H1 (cell line): ENCODE results near the gene CLDN25.

Source experiments
- EZH2 ChIP-seq: fragments of 200-600 bp; sonication (generic); IDR thresholded peaks from 2 replicates; pipeline ENCODE4 v1.7.1; 2012; ENCODE audit warnings: low read depth, mild to moderate bottlenecking, moderate library complexity, low read length, inconsistent platforms; ENCODE audit not compliant: severe bottlenecking
- POLR2A ChIP-seq, 2 experiments: IDR thresholded peaks; 1 replicate in 1 of 2; 2 replicates in 1 of 2; pipeline ENCODE4 v1.6.1; 2011; ENCODE audit warnings: low read depth in 2 of 2, low read length in 2 of 2, mild to moderate bottlenecking in 2 of 2; ENCODE audit errors: control extremely low read depth in 1 of 2
- RNF2 ChIP-seq: fragments of 200-900, 300-1000 bp; sonication (generic); IDR thresholded peaks from 2 replicates; pipeline ENCODE4 v1.7.1; 2016; ENCODE audit warnings: borderline replicate concordance, low read depth, mild to moderate bottlenecking, antibody characterized with exemption, low read length; ENCODE audit not compliant: poor library complexity, severe bottlenecking; ENCODE audit errors: missing control alignments
- TCF12 ChIP-seq: IDR thresholded peaks from 2 replicates; pipeline ENCODE4 v1.6.1; 2011; ENCODE audit warnings: low read depth, mild to moderate bottlenecking, low read length
- TF ChIP-seq, protein P1 (sequence below), 3 experiments: IDR thresholded peaks; 1 replicate in 2 of 3; 2 replicates in 1 of 3; pipeline versions ENCODE4 v1.5.1 to v1.6.1; 2011; ENCODE audit warnings: low read length in 3 of 3, mild to moderate bottlenecking in 3 of 3, inconsistent platforms in 2 of 3, low read depth in 1 of 3, moderate library complexity in 1 of 3; ENCODE audit not compliant: insufficient read depth in 1 of 3; ENCODE audit errors: control extremely low read depth in 1 of 3

GRCh38 chr11:113778111-113778910, 1.3 kb upstream of the CLDN25 start:
- TF ChIP-seq, protein P1, sequence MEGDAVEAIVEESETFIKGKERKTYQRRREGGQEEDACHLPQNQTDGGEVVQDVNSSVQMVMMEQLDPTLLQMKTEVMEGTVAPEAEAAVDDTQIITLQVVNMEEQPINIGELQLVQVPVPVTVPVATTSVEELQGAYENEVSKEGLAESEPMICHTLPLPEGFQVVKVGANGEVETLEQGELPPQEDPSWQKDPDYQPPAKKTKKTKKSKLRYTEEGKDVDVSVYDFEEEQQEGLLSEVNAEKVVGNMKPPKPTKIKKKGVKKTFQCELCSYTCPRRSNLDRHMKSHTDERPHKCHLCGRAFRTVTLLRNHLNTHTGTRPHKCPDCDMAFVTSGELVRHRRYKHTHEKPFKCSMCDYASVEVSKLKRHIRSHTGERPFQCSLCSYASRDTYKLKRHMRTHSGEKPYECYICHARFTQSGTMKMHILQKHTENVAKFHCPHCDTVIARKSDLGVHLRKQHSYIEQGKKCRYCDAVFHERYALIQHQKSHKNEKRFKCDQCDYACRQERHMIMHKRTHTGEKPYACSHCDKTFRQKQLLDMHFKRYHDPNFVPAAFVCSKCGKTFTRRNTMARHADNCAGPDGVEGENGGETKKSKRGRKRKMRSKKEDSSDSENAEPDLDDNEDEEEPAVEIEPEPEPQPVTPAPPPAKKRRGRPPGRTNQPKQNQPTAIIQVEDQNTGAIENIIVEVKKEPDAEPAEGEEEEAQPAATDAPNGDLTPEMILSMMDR (IDR thresholded peaks at IDR 0.05; ENCODE audit: control extremely low read depth in 1 of 3, insufficient read depth in 1 of 3, low read depth in 1 of 3, low read length in 3 of 3) = no peak
- TF ChIP-seq RNF2 (no peak), EZH2 (no peak), POLR2A (IDR thresholded peaks at IDR 0.05; ENCODE audit: control extremely low read depth in 1 of 2, low read depth in 2 of 2, low read length in 2 of 2) (no peak), TCF12 (no peak)
